Thoracic aorta (tissue), 2 donors: ENCODE measurements around the gene FLAD1. TPM values are rescaled to one million over a fixed set of nuclear protein-coding genes. Genes with fewer than 3 reads are reported as not detected.

Experiments used
- ATAC-seq: fragments of 150-250 bp; one replicate; pipeline ENCODE4 v1.8.0; 2017; ENCODE audit warnings: low read depth; ENCODE audit not compliant: insufficient number of reproducible peaks, low FRiP score
- DNase-seq: peaks from one replicate; pipeline ENCODE4 v3.0.0-alpha.2; 2020; ENCODE audit warnings: low spot score
- H3K27ac ChIP-seq, 2 donors: fragments of 200-600 bp; sonication (generic); 1 replicate in 1 of 2; 2 replicates in 1 of 2; pipeline ENCODE4 v1.5.1; 2016; ENCODE audit warnings: mild to moderate bottlenecking in 2 of 2, moderate library complexity in 2 of 2
- H3K27me3 ChIP-seq: fragments of 200-600 bp; sonication (generic); replicated peaks from 2 replicates; pipeline ENCODE4 v1.6.0; 2016; ENCODE audit warnings: mild to moderate bottlenecking; ENCODE audit not compliant: insufficient read depth
- H3K36me3 ChIP-seq: fragments of 200-600 bp; sonication (generic); one replicate; pipeline ENCODE4 v1.5.1; 2016
- H3K4me1 ChIP-seq, 2 donors: fragments of 200-600 bp; sonication (generic); 1 replicate in 1 of 2; 2 replicates in 1 of 2; pipeline versions ENCODE4 v1.5.1 to v1.6.0; 2016; ENCODE audit warnings: low read depth in 2 of 2, mild to moderate bottlenecking in 1 of 2; ENCODE audit not compliant: control insufficient read depth in 1 of 2
- H3K4me3 ChIP-seq: fragments of 200-600 bp; sonication (generic); 2 replicates; pipeline ENCODE4 v1.5.1; 2016; ENCODE audit warnings: mild to moderate bottlenecking
- H3K9me3 ChIP-seq: fragments of 200-600 bp; sonication (generic); 2 replicates; pipeline ENCODE4 v1.5.1; 2016
- CTCF ChIP-seq: fragments of 200-600 bp; sonication (generic); IDR thresholded peaks from one replicate; pipeline ENCODE4 v1.5.1; 2019; ENCODE audit warnings: antibody characterized with exemption
- total RNA-seq, 2 donors: library from RNA; depleted of rRNA; stranded (reverse); fragments of >200 nt; gene quantifications; one replicate each; pipeline versions ENCODE4 v1.1.0 to v1.2.3, GENCODE V29; 2016

The FLAD1 gene
- total RNA-seq, 2 donors from 2014 or later = 23.8 to 27.2 TPM

- DNase-seq (no peak), ATAC-seq (no peak)
- H3K4me3 ChIP-seq = peak overlapping the region; percentile 99
- no peaks in the 10 kb centered on the region for H3K27me3 ChIP-seq
- H3K36me3 ChIP-seq = no peaks in the 10 kb centered on the region
- no peaks in the 10 kb centered on the region for H3K9me3 ChIP-seq
- TF ChIP-seq CTCF = no peak
- H3K4me1 ChIP-seq = peaks cover 20 to 25% of the 10 kb centered on the region in 2 donors
- peak overlapping the region; percentile 86 to 97 for H3K27ac ChIP-seq
These were observed 16.6 kb downstream of the FLAD1 start for GRCh38 chr1:154999571-155000410.

- TF ChIP-seq CTCF = no peak
- no peaks in the 10 kb centered on the region for H3K36me3 ChIP-seq
- DNase-seq = no peak
- H3K4me3 ChIP-seq = peak overlapping the region; percentile 99
- no peaks in the 10 kb centered on the region for H3K27me3 ChIP-seq
- no peak for ATAC-seq
- H3K9me3 ChIP-seq = no peaks in the 10 kb centered on the region
- peak overlapping the region; percentile 96 to 97 for H3K27ac ChIP-seq
- H3K4me1 ChIP-seq = peaks cover 26 to 31% of the 10 kb centered on the region in 2 donors
These were observed 17.2 kb downstream of the FLAD1 start for GRCh38 chr1:155000411-155000725.

- no peak for TF ChIP-seq CTCF
- peak; percentile 51 for DNase-seq
- ATAC-seq = peak; percentile 64
- H3K9me3 ChIP-seq = no peaks in the 10 kb centered on the region
- H3K27ac ChIP-seq = peak overlapping the region; percentile 96 to 97
- no peaks in the 10 kb centered on the region for H3K27me3 ChIP-seq
- peak overlapping the region; percentile 99 for H3K4me3 ChIP-seq
- no peaks in the 10 kb centered on the region for H3K36me3 ChIP-seq
- H3K4me1 ChIP-seq = peaks cover 31 to 36% of the 10 kb centered on the region in 2 donors
These were observed 17.7 kb downstream of the FLAD1 start for GRCh38 chr1:155000726-155001424.

DNA sequence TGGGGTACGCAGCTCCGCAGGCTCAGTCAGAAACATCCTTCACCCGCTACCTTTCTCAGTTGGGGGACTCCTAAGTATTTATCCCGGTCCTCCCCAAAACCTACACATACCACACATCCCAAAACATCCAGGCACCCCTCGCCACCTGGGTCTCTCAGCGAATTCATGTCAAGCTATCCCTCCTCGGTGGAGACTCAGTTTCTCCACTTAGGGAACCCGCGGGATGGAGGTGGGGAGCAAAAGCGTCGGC, 18.2 kb downstream of the FLAD1 start:
- ATAC-seq = no peak
- peak overlapping the region; percentile 96 to 97 for H3K27ac ChIP-seq
- DNase-seq = no peak
- no peaks in the 10 kb centered on the region for H3K36me3 ChIP-seq
- no peaks in the 10 kb centered on the region for H3K27me3 ChIP-seq
- H3K4me1 ChIP-seq = peaks cover 35 to 41% of the 10 kb centered on the region in 2 donors
- TF ChIP-seq CTCF = no peak
- H3K9me3 ChIP-seq = no peaks in the 10 kb centered on the region
- peak overlapping the region; percentile 99 for H3K4me3 ChIP-seq

DNA sequence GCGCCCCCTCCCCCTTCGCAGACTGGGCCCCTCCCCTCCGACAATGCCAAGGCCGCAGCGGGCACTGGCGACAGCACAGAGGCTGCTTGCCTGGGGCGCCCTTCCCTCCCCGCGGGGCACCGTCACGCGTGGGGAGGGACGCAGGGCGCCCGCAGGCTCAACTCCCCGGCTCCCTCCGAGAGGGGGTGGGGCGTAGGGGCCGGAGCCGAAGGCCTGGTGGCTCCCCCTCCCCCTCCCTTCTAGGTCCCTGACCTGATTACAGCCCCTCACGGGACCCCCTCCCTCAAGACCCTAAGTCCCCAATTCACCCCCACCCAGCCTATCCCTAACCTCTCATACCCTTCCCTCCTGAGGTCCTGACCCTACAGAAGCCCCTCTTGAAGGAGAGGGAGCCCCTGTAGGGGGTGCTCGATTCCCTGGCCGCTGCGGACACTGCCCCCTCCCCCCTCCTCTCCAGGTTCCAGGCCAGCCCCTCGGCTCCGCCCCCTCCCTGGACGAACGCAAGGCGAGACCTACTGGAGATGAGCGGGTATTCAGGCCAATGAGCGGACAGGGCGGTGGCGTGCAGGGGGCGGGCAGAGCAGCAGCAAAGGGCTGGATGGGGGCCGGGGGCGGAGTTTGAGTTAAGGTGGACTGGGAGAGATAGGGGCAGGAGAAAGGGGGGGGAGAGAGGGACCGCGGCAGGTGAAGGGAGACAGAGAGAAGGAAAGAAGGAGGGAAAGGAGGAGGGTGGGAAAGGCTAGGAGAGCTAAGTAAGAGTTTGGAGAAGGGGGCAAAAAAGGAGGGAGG, 18.7 kb downstream of the FLAD1 start:
- Histone ChIP-seq H3K4me3 (peak overlapping the region; percentile 99), H3K36me3 (no peaks in the 10 kb centered on the region), H3K4me1 (peaks cover 41 to 46% of the 10 kb centered on the region in 2 donors), H3K27me3 (no peaks in the 10 kb centered on the region), H3K27ac (peak overlapping the region; percentile 96 to 97), H3K9me3 (no peaks in the 10 kb centered on the region)
- peak; percentile 99 for DNase-seq
- ATAC-seq = peak; percentile 62
- peak; percentile 30 for TF ChIP-seq CTCF
